SU-DHL-6 (cell line): Measurements from ENCODE around the gene GRID2.

Experiments
- EZH2phosphoT487 ChIP-seq: fragments of 200-600 bp; sonication (generic), shearing (Covaris generic); conservative IDR thresholded peaks from 2 replicates; pipeline ENCODE4 v1.6.1; 2018; ENCODE audit warnings: mild to moderate bottlenecking, antibody characterized with exemption, low read length, moderate library complexity, mixed read lengths
- TF ChIP-seq, protein P1 (sequence below): fragments of 200-600 bp; sonication (generic); IDR thresholded peaks from one replicate; pipeline ENCODE4 v1.5.1; 2017; ENCODE audit warnings: antibody characterized with exemption, mild to moderate bottlenecking, low read length, moderate library complexity; ENCODE audit not compliant: insufficient read depth, poor library complexity, severe bottlenecking

DNA sequence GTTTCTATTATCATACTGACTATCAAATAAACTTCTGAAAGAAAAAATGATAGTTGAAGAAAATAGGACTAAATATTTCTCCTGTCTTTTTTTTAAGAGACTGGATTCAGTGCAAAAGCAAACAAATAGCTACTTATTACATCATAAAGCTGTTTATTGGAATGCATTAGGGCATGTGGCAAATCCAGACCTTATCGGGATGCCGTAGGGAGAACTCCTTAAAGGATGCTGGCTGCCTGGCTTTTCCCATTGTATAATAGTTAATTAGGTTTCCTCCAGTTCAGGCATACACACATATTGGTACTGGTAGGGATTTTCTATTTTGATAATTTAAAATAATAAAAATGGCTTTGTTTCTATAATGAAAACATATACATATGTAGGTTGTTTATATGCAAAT lies 985.5 kb downstream of the GRID2 start:
- TF ChIP-seq, protein P1, sequence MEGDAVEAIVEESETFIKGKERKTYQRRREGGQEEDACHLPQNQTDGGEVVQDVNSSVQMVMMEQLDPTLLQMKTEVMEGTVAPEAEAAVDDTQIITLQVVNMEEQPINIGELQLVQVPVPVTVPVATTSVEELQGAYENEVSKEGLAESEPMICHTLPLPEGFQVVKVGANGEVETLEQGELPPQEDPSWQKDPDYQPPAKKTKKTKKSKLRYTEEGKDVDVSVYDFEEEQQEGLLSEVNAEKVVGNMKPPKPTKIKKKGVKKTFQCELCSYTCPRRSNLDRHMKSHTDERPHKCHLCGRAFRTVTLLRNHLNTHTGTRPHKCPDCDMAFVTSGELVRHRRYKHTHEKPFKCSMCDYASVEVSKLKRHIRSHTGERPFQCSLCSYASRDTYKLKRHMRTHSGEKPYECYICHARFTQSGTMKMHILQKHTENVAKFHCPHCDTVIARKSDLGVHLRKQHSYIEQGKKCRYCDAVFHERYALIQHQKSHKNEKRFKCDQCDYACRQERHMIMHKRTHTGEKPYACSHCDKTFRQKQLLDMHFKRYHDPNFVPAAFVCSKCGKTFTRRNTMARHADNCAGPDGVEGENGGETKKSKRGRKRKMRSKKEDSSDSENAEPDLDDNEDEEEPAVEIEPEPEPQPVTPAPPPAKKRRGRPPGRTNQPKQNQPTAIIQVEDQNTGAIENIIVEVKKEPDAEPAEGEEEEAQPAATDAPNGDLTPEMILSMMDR = no peak
- TF ChIP-seq EZH2phosphoT487 = no peak
